AG04450 (cell line): ENCODE data around the gene GNL1. TPM values are rescaled to one million over a fixed set of nuclear protein-coding genes. Genes with fewer than 3 reads are reported as not detected.

Experiments used
- CTCF ChIA-PET: fragments of 300-600, 350-600 bp; formaldehyde crosslinking; extraction: SDS; loops from one replicate; lab custom pipeline; 2022; ENCODE audit warnings: antibody characterized with exemption, inconsistent platforms; lab: Charles Lee
- POLR2A ChIA-PET: fragments of 350-600 bp; formaldehyde crosslinking; extraction: SDS; loops from one replicate; lab custom pipeline; 2021; ENCODE audit warnings: antibody characterized with exemption, inconsistent platforms; lab: Yijun Ruan, JAX
- DNase-seq: peaks from one replicate; pipeline ENCODE4 v3.0.0-alpha.2; 2011; ENCODE audit warnings: low read depth, low spot score
- H3K27ac ChIP-seq: one replicate; pipeline ENCODE4 v1.5.1; 2012; ENCODE audit warnings: low read depth, low read length, control low read depth
- H3K27me3 ChIP-seq: one replicate; pipeline ENCODE4 v1.6.0; 2012; ENCODE audit warnings: low read length; ENCODE audit not compliant: control insufficient read depth, insufficient read depth
- H3K4me3 ChIP-seq: 2 replicates; pipeline ENCODE4 v1.5.1; 2011; ENCODE audit warnings: mild to moderate bottlenecking, low read depth, low read length, control low read depth
- H3K9me3 ChIP-seq: 2 replicates; pipeline ENCODE4 v1.5.1; 2012; ENCODE audit warnings: low read length; ENCODE audit not compliant: control insufficient read depth, insufficient read depth
- CTCF ChIP-seq: IDR thresholded peaks from 2 replicates; pipeline ENCODE4 v1.5.1; 2011; ENCODE audit warnings: low read depth, low read length, control low read depth, inconsistent platforms
- polyA plus RNA-seq: library from polyadenylated mRNA; depleted of rRNA; stranded (reverse); fragments of >200 nt; gene quantifications from 2 replicates; pipeline ENCODE4 v1.2.3, GENCODE V29; 2011

Gene GNL1
- polyA plus RNA-seq, 1 experiment = 41.7 TPM

DNA sequence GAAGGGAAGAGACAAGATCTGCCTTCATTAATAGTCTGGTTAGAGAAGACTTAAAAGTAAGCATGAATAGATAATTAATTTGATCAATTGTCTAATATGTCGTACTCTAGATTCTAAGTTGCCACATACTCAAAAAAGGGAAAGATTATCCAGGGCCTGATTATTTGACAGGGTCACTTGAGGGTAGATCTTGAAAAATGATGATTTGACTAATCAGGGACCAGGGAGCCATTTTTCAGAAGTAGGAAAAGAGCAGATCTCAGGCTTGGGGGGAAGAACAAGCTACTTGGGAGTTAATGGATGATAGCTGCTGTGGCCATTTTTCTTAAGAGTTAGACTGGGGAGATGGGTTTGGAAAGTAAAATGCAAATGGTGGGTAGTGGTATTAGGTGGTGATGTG, 36.0 kb upstream of the GNL1 start:
- DNase-seq = no peak
- H3K9me3 ChIP-seq = no peaks in the 10 kb centered on the region; the same call in 1 of the 2 replicates
- no peak overlapping the region for H3K4me3 ChIP-seq
- ChIA-PET POLR2A (no interaction called here), CTCF (interaction anchor here (0.6 kb wide), 1 partner anchor 51 kb away, joined by 3 read pairs; no protein-coding TSS in a partner anchor)
- H3K27ac ChIP-seq = no peak overlapping the region
- TF ChIP-seq CTCF = no peak
- no peaks in the 10 kb centered on the region for H3K27me3 ChIP-seq

- Histone ChIP-seq H3K4me3 (no peak overlapping the region), H3K27me3 (no peaks in the 10 kb centered on the region), H3K9me3 (no peaks in the 10 kb centered on the region; the same call in 1 of the 2 replicates), H3K27ac (peak overlapping the region; percentile 66)
- DNase-seq = peak; percentile 48
- ChIA-PET CTCF (interaction anchor here (0.7 to 1.3 kb wide), 4 partner anchors 14 to 126 kb away, joined by 3 to 5 read pairs (median 4); partner anchors contain the start of gene MDC1), POLR2A (interaction anchor here (0.7 to 1.9 kb wide), 6 partner anchors 10 to 128 kb away, joined by 3 to 15 read pairs (median 10); partner anchors contain the start of gene ABCF1)
- TF ChIP-seq CTCF = no peak
Measured at GRCh38 chr6:30591008-30591407, 34.7 kb upstream of the GNL1 start.

GRCh38 chr6:30590509-30590908, 34.2 kb upstream of the GNL1 start:
- Histone ChIP-seq H3K27ac (peak overlapping the region; percentile 66), H3K4me3 (no peak overlapping the region), H3K27me3 (no peaks in the 10 kb centered on the region), H3K9me3 (no peaks in the 10 kb centered on the region; the same call in 1 of the 2 replicates)
- POLR2A ChIA-PET = interaction anchor here (0.7 to 1.9 kb wide), 6 partner anchors 11 to 128 kb away, joined by 3 to 15 read pairs (median 10); partner anchors contain the start of gene ABCF1
- CTCF ChIA-PET = interaction anchor here (0.7 to 1.3 kb wide), 4 partner anchors 13 to 127 kb away, joined by 3 to 5 read pairs (median 4); partner anchors contain the start of gene MDC1
- DNase-seq = no peak
- TF ChIP-seq CTCF = no peak

DNA sequence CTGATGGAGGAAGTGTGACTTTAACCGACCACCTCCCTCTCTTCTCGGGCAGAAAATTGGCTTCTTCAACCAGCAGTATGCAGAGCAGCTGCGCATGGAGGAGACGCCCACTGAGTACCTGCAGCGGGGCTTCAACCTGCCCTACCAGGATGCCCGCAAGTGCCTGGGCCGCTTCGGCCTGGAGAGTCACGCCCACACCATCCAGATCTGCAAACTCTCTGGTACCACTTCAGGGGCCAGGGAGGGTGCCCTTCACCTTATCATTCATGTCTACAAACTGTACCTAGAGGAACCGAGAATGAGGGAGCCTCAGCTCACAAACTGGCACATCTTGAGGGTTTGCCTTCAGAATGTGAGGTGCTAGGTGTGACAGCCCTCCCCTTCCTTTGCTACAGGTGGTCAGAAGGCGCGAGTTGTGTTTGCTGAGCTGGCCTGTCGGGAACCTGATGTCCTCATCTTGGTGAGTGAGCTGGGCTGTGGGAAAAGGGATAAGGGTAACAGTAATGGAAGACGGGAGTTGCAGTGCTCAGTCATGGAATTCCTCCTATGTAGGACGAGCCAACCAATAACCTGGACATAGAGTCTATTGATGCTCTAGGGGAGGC, 33.6 kb upstream of the GNL1 start:
- H3K27ac ChIP-seq = peak overlapping the region; percentile 66
- ChIA-PET POLR2A (interaction anchor here (1.4 to 1.9 kb wide), 3 partner anchors 19 to 23 kb away, joined by 3 to 11 read pairs (median 8); partner anchors contain the start of gene ABCF1), CTCF (interaction anchor here (1.1 to 1.3 kb wide), 2 partner anchors 45 to 49 kb away, joined by 4 to 5 read pairs; no protein-coding TSS in a partner anchor)
- no peaks in the 10 kb centered on the region for H3K27me3 ChIP-seq
- H3K4me3 ChIP-seq = no peak overlapping the region
- DNase-seq = no peak
- H3K9me3 ChIP-seq = no peaks in the 10 kb centered on the region; the same call in 1 of the 2 replicates
- TF ChIP-seq CTCF = no peak

- Histone ChIP-seq H3K4me3 (no peak overlapping the region), H3K27me3 (no peaks in the 10 kb centered on the region), H3K27ac (no peak overlapping the region), H3K9me3 (no peaks in the 10 kb centered on the region; the same call in 1 of the 2 replicates)
- ChIA-PET CTCF (no interaction called here), POLR2A (interaction anchor here (1.6 kb wide), 1 partner anchor 13 kb away, joined by 5 read pairs; no protein-coding TSS in a partner anchor)
- DNase-seq = no peak
- no peak for TF ChIP-seq CTCF
Measured at GRCh38 chr6:30583921-30584320, 27.6 kb upstream of the GNL1 start.
